ENCODE data around the gene BLVRA.

BLVRA gene

DNA sequence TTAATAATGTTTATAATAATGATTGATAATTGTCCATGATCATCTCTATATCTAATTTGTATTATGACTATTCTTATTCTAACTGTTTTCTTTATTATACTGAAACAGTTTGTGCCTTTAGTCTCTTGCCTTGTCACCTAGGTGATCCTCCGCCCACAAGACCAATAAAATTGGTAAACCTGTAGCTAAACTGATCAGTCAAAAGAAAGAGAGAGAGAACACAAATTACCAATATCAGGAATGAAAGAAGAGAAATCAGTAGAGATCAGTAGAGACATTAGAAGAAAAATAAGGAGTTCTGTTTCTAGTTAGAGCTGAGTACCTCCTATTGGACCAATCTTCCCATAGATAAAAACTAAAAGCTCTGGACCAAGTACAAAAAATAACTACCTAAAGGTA, 23.1 kb upstream of the BLVRA start:
- no peak for DNase-seq (ENCODE audit: low read depth in 1 of 2, low spot score in 1 of 2)
- in situ Hi-C loops (cut with HindIII; ENCODE audit: low pct_unique_long_range_greater_than_20kb, low sequenced_read_pairs) = no loop called here
- no peak for TF ChIP-seq JUND (IDR thresholded peaks at IDR 0.05; ENCODE audit: low read depth)

DNA sequence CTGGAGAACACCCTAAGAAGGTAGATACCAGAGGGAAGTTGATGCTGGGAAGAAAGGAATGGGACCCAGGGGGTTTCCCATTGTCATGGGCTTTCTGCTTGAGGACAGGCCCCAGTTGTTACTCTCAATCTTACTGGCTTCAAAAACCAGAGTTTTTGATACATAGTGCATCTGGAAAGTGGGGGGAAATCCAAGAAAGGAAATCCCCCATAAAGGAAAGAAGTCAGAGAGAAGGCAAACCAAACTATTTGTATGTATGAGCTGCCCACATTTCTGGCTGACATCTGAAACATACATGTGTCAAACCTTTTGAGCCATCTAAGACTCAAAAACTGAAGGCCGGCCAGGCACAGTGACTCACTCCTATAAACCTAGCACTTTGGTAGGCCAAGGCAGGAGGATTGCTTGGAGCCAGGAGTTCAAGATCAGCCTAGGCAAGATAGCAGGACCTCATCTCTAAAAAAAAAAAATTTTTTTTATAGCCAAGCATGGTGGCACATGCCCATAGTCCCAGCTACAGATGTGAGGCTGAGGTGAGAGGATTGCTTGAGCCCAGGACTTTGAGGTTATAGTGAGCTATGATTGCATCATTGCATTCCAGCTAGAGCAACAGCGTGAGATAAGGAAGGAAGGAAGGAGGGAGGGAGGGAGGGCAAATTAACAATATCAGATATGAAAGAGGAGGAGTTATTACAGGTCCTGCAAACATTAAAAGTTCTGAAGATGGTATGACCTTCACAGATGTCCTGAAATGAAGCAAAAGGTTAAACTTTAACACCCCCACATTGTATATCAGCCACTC, 22.5 kb upstream of the BLVRA start:
- DNase-seq (ENCODE audit: low read depth in 1 of 2, low spot score in 1 of 2) = no peak
- in situ Hi-C loops (cut with HindIII; ENCODE audit: low pct_unique_long_range_greater_than_20kb, low sequenced_read_pairs) = no loop called here
- TF ChIP-seq JUND (IDR thresholded peaks at IDR 0.05; ENCODE audit: low read depth) = no peak

DNA sequence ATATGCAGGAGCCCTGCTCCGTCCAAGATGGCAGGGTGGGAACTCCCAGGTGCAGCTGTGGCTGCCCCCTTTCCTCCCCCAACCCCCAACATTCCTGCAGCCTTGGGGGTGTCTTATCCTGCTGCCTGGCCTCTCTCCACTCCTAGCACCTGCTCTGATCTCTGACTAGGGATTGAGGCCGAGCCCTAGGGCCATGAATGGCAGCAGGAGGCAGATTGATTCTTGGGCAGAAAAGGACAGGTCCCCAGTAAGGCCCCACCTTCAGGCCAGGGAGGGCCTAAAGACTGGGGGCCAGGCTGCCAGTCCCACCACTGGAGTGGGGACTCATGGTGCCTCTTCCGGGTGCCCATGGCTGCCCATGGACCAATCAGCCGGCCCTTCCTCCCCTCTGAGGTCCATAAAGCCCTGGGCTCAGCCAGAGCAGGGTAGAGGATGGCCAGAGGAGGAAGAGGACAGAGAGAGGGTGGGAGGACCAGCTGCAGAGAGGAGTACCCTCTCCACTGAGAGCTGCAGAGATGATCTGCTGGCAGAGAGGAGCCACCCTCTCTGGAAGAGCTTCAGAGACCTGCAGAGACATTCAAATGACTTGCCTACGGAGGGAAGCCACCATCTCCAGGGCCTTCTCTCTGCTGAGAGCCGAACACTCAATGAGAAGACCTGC, 20.9 kb upstream of the BLVRA start:
- no peak for TF ChIP-seq JUND (IDR thresholded peaks at IDR 0.05; ENCODE audit: low read depth)
- DNase-seq (ENCODE audit: low read depth in 1 of 2, low spot score in 1 of 2) = no peak
- in situ Hi-C loops (cut with HindIII; ENCODE audit: low pct_unique_long_range_greater_than_20kb, low sequenced_read_pairs) = no loop called here

DNA sequence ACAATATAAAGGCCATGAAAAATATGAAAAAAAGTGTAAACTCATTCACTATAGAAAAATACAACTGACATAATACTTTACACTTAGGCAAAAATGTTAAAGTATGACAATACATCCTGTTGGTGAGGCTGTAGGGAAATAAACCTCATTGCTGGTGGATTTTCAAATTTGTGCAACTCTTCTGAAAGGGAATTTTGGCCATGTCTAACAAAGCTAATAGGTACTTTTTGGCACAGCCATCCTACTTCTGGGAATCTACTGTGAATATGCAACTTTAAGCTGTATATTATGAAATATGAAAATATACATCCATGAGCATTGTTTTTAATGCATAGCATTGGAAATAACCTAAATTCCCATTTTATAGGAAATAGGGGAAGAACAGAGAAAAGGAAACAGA, 15.8 kb upstream of the BLVRA start:
- DNase-seq (ENCODE audit: low read depth in 1 of 2, low spot score in 1 of 2) = no peak
- no peak for TF ChIP-seq JUND (IDR thresholded peaks at IDR 0.05; ENCODE audit: low read depth)
- in situ Hi-C loops (cut with HindIII; ENCODE audit: low pct_unique_long_range_greater_than_20kb, low sequenced_read_pairs) = no loop called here

DNA sequence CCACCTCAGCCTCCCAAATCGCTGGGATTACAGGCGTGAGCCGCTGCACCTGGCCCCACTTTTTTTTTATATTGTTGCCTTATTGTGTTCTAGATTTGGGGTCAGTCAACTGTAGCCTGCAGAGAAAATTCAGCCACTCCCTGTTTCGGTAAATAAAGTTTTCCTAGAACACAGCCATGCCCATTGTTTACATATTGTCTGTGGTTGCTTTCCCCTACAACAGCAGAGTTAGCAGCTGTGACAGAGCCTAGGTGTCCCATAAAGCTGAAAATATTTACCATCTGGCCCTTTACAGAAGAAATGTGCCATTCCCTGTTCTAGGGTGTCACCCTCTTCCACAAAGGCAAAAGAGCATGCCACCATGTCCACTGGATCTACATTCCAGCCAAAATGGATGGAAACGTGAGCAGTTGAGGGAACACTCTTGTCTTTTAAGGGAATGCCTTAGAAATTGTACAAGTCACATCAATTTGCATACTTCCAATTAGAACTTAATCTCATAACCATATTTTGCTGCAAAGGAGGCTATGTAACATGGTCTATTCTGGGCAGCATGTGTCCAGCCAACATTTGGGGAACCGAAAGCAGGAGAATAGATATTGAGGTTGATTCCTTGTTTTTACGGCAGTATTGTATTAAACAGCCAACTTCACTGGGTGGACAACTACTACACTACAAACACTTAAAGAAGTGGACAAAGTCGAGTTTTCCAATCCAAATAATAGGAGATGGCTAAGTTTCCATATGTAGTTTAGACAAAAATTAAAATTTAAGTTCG, 11.0 kb upstream of the BLVRA start:
- no peak for TF ChIP-seq JUND (IDR thresholded peaks at IDR 0.05; ENCODE audit: low read depth)
- in situ Hi-C loops (cut with HindIII; ENCODE audit: low pct_unique_long_range_greater_than_20kb, low sequenced_read_pairs) = no loop called here
- no peak for DNase-seq (ENCODE audit: low read depth in 1 of 2, low spot score in 1 of 2)

DNA sequence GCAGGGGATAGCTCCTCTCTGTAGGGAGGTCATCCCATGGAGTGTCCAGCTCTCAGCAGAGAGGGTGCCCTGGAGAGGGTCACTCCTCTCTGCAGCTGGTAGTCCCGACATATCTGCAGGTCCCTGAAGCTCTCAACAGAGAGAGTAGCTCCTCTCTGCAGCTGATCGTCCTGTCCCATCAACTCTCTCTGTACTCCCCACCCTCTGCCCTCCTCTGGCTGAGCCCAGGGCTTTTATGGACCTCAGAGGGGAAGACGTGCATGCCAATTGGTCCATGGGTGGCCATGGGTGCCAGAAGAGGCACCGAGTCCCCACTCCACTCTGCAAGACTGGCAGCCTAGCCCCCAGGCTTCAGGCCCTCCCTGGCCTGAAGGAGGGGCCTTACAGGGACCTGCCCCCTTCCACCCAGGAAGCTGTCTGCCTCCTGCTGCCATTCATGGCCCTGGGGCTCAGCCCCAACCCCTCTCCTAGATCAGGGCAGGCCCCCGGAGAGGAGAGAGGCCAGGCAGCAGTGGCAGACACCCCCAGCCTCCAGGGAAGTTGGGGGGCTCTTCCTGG, 9.0 kb upstream of the BLVRA start:
- DNase-seq (ENCODE audit: low read depth in 1 of 2, low spot score in 1 of 2) = no peak
- TF ChIP-seq JUND (IDR thresholded peaks at IDR 0.05; ENCODE audit: low read depth) = no peak
- in situ Hi-C loops (cut with HindIII; ENCODE audit: low pct_unique_long_range_greater_than_20kb, low sequenced_read_pairs) = no loop called here

DNA sequence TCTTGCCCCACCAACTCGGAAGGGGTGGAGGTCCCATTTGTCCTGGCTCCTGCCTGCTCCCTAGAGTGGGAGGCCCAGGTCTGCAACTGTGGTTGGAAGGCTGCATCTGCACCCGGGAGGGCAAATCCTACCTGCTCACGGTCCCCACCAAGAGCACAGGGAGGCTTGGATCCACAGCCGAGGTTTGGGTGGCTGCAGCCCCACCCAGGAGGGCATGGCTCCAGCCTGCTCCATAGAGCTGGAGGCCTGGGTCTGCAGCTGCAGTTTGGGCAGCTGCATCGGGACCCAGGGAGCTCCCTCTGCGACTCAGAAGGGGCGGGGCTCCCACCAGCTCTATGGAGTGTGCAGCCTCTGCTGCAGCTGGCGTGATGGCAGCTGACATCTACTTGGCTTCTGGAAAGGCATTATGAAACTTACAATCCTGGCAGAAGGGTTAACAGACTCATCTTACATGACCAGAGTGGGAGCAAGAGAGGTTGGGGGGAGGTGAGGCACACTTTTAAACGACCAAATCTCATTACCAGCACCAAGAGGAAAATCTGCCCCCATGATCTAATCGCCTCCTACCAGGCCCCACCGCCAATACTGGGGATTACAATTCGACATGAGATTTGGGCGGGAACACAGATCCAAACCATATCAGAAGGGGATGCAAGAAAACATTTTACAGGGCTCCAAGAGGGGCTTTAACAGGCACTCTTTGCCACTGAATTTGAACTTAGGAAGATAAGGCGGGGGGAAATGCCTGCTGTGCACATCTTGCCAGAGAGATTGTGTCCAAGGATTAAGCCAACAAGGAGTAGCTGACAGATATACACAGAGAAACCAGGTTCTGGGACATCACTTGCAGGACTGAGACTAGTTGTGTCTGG, 8.2 kb upstream of the BLVRA start:
- no peak for DNase-seq (ENCODE audit: low read depth in 1 of 2, low spot score in 1 of 2)
- in situ Hi-C loops (cut with HindIII; ENCODE audit: low pct_unique_long_range_greater_than_20kb, low sequenced_read_pairs) = no loop called here
- TF ChIP-seq JUND (IDR thresholded peaks at IDR 0.05; ENCODE audit: low read depth) = no peak

- in situ Hi-C loops (cut with HindIII; ENCODE audit: low pct_unique_long_range_greater_than_20kb, low sequenced_read_pairs) = no loop called here
- DNase-seq (ENCODE audit: low read depth in 1 of 2, low spot score in 1 of 2) = no peak
- no peak for TF ChIP-seq JUND (IDR thresholded peaks at IDR 0.05; ENCODE audit: low read depth)
These were observed 6.1 kb upstream of the BLVRA start for GRCh38 chr7:43752411-43752810.

DNA sequence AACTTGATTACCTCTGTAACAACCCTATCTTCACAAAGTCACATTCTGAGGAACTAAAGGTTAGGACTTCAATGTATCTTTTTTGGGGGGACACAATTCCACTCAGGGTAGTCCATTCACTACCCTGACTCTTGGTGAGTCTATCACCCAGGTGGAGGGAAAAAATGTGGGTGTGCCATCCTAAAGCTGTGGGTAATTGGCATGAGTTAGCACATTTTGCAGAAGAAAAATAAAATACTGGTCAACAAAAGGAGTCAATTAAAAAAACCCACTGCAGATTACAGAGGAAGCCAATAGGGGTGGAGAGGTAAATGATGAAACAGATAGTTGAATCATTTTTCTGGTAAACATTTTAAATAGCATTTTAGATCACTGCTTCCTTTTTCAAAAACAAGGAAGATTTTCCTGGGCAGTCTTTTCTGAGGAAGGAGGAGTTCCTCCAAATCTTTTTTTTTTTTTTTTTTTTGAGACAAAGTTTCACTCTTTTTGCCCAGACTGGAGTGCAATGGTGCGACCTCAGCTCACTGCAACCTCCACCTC, 5.1 kb upstream of the BLVRA start:
- in situ Hi-C loops (cut with HindIII; ENCODE audit: low pct_unique_long_range_greater_than_20kb, low sequenced_read_pairs) = no loop called here
- no peak for TF ChIP-seq JUND (IDR thresholded peaks at IDR 0.05; ENCODE audit: low read depth)
- DNase-seq (ENCODE audit: low read depth in 1 of 2, low spot score in 1 of 2) = no peak

- no peak for DNase-seq (ENCODE audit: low read depth in 1 of 2, low spot score in 1 of 2)
- in situ Hi-C loops (cut with HindIII; ENCODE audit: low pct_unique_long_range_greater_than_20kb, low sequenced_read_pairs) = no loop called here
- TF ChIP-seq JUND (IDR thresholded peaks at IDR 0.05; ENCODE audit: low read depth) = no peak
These were observed 4.6 kb upstream of the BLVRA start for GRCh38 chr7:43753843-43754242.

DNA sequence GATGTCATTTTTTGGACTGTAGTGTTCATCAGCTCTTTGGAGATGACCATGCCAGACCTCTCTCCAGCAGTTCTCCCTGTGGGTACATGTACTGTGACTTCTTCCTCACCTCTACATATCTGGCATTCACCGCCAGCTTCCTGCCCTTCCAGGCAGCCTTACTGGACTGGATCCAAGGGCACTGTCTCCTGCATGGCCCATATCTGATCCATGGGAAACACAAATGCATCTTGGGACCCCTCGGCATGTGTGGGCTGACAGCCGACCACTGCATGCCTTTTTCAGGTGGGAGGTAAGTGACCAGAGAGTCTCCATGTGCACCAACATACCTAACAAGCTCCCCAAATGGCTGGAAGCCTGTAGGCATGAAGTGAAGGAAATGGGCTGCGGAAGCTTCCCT, 3.9 kb upstream of the BLVRA start:
- no peak for TF ChIP-seq JUND (IDR thresholded peaks at IDR 0.05; ENCODE audit: low read depth)
- no peak for DNase-seq (ENCODE audit: low read depth in 1 of 2, low spot score in 1 of 2)
- in situ Hi-C loops (cut with HindIII; ENCODE audit: low pct_unique_long_range_greater_than_20kb, low sequenced_read_pairs) = no loop called here

All from T47D (cell line).